ENCODE data around the gene USHBP1.
"Not testable (repeated sequence)": the region's sequence is repeated elsewhere in the genome, so short reads cannot be mapped to it uniquely, and the experiment has no call there.

DNA sequence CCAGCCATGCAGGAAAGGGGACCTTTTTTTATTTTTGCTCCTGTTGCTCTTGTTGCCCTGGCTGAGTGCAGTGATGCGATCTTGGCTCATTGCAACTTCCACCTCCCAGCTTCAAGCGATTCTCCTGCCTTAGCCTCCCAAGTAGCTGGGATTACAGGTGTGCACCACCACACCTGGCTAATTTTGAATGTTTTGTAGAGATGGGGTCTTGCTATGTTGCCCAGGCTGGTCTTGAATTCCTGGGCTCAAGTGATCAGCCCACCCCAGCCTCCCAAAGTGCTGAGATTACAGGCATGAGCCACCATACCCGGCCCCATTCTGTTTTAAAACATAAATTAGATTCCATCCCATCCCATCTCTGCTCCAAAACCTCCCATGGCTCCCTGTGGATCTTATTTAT, 10.3 kb upstream of the USHBP1 start:
- not testable (repeated sequence) for TF ChIP-seq TBL1XR1 (IDR thresholded peaks at IDR 0.05; ENCODE audit: low read depth, low read length); CEBPZ (IDR thresholded peaks at IDR 0.05; ENCODE audit: low read depth, low read length); TAF1 (IDR thresholded peaks at IDR 0.05; ENCODE audit: borderline replicate concordance, low read depth, low read length); CTCF (IDR thresholded peaks at IDR 0.05 in 2 of 3, conservative IDR thresholded peaks at IDR 0.05 in 1 of 3; ENCODE audit: control insufficient read depth in 2 of 3, extremely low read depth in 1 of 3, insufficient read depth in 1 of 3, low read depth in 3 of 3, low read length in 3 of 3); RFX5 (IDR thresholded peaks at IDR 0.05; ENCODE audit: low read depth, low read length)

All from GM12878 (cell line).